ENCODE results near the gene NTSR1. TPM values are rescaled to one million over a fixed set of nuclear protein-coding genes. Genes with fewer than 3 reads are reported as not detected.

NTSR1 gene
- total and polyA plus RNA-seq, 2 experiments from 2014 or later = 0.15 to 1.4 TPM

DNA sequence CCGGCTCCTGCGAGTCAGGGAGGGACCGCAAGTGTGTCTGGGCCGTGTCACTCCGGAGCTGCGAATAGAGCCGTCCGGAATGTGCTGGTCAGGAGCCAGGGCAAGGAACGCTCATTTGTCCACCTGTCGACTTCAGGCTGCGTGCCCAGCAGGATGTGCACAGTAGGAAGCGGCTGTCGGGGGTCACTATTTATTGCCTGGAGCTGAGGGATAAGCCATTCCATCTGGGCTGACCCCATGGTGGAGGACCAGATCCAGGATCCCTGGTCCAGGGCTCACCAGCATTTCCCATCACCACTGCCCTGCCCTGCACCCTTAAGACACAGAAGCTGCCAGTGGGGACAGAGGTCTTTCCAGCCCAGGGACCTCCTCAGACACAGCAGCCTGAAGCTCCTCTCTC is 14.7 kb downstream of the NTSR1 start:
- Mint-ChIP-seq H3K27me3 (ENCODE audit: insufficient read depth, low read depth, poor library complexity) (peaks cover 5% of the 10 kb centered on the region), H3K4me1 (no peaks in the 10 kb centered on the region), H3K4me3 (no peak overlapping the region), H3K36me3 (ENCODE audit: low read depth) (peaks cover 3% of the 10 kb centered on the region; the same call in 2 of the 3 replicates), H3K27ac (no peak overlapping the region), H3K9me3 (peaks cover 27% of the 10 kb centered on the region)
- no peak for ATAC-seq
- H2AFZ ChIP-seq = no peak overlapping the region
- no peaks in the 10 kb centered on the region for H3K9me2 ChIP-seq (ENCODE audit: insufficient read depth)
- no peak overlapping the region for H3K4me2 ChIP-seq
- H3K4me1 ChIP-seq (ENCODE audit: insufficient read depth) = no peaks in the 10 kb centered on the region
- no peaks in the 10 kb centered on the region for H3F3A ChIP-seq (replicated peaks; ENCODE audit: low read depth)
- DNase-seq (ENCODE audit: low spot score) = no peak
- H4K20me1 ChIP-seq (replicated peaks; ENCODE audit: insufficient read depth) = no peaks in the 10 kb centered on the region
- TF ChIP-seq POLR2AphosphoS5 (IDR thresholded peaks at IDR 0.05; ENCODE audit: low read depth) (no peak), STAT1 (IDR thresholded peaks at IDR 0.05; ENCODE audit: unreplicated experiment) (no peak), CREB1 (CRISPR knock-in tag; IDR thresholded peaks at IDR 0.05; ENCODE audit: low read depth) (no peak), ZNF114 (CRISPR knock-in tag; IDR thresholded peaks at IDR 0.05) (no peak), EZH2phosphoT487 (IDR thresholded peaks at IDR 0.05; ENCODE audit: unreplicated experiment) (no peak), EZH2 (IDR thresholded peaks at IDR 0.05; ENCODE audit: low read depth, unreplicated experiment) (no peak), JUNB (IDR thresholded peaks at IDR 0.05; ENCODE audit: unreplicated experiment) (no peak), NANOG (IDR thresholded peaks at IDR 0.05; ENCODE audit: borderline replicate concordance) (no peak)
- TF ChIP-seq, protein P1, sequence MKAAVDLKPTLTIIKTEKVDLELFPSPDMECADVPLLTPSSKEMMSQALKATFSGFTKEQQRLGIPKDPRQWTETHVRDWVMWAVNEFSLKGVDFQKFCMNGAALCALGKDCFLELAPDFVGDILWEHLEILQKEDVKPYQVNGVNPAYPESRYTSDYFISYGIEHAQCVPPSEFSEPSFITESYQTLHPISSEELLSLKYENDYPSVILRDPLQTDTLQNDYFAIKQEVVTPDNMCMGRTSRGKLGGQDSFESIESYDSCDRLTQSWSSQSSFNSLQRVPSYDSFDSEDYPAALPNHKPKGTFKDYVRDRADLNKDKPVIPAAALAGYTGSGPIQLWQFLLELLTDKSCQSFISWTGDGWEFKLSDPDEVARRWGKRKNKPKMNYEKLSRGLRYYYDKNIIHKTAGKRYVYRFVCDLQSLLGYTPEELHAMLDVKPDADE (IDR thresholded peaks at IDR 0.05) = no peak
- TF ChIP-seq, protein P2, sequence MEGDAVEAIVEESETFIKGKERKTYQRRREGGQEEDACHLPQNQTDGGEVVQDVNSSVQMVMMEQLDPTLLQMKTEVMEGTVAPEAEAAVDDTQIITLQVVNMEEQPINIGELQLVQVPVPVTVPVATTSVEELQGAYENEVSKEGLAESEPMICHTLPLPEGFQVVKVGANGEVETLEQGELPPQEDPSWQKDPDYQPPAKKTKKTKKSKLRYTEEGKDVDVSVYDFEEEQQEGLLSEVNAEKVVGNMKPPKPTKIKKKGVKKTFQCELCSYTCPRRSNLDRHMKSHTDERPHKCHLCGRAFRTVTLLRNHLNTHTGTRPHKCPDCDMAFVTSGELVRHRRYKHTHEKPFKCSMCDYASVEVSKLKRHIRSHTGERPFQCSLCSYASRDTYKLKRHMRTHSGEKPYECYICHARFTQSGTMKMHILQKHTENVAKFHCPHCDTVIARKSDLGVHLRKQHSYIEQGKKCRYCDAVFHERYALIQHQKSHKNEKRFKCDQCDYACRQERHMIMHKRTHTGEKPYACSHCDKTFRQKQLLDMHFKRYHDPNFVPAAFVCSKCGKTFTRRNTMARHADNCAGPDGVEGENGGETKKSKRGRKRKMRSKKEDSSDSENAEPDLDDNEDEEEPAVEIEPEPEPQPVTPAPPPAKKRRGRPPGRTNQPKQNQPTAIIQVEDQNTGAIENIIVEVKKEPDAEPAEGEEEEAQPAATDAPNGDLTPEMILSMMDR (conservative IDR thresholded peaks at IDR 0.05; ENCODE audit: low read depth in 2 of 2) = no peak
- H3K27ac ChIP-seq (ENCODE audit: low read depth) = no peak overlapping the region
- 0 out of 2 replicates have a peak, but pooled peaks cover 3% of the 10 kb centered on the region for H3K36me3 ChIP-seq (ENCODE audit: insufficient read depth)
- no peak overlapping the region for H3K4me3 ChIP-seq
- H3K79me2 ChIP-seq (replicated peaks; ENCODE audit: insufficient read depth) = no peaks in the 10 kb centered on the region
- no peaks in the 10 kb centered on the region for H3K27me3 ChIP-seq (ENCODE audit: insufficient read depth)

DNA sequence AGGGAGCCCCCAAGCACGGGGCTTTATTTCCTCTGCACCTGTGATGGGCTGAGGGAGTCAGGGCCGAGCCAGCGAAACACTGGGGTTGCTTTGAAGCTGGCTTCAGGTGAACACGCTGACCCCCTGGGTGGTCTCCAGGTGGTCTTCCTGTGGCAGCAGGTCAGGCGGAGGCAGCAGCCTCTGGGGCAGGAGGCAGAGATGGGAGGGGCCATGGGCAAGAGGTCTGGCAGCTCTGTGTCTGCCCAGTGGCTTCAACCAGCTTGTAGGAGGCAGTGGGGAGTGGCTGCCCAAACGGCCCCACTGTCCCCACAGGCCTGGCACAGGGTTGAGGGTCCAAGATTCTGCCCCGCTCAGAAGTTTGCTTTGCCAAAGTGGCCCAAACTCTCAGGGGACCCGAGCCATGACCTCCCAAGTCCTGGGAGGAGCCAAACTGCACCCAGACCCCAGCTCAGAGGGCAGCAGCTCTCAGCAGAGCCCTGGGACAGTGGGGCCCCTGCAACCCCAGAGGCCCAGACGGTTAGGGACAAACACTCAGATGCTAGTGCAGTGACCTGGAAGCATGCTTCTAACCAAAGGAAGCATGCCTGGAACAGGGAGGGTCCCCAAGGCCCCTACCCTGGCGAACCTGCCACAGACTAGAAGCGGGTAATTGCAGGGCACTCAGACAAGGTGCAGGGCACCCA is 15.3 kb downstream of the NTSR1 start:
- Mint-ChIP-seq H3K4me1 (no peaks in the 10 kb centered on the region), H3K27me3 (ENCODE audit: insufficient read depth, low read depth, poor library complexity) (peaks cover 5% of the 10 kb centered on the region), H3K9me3 (peaks cover 27% of the 10 kb centered on the region), H3K4me3 (no peak overlapping the region), H3K36me3 (ENCODE audit: low read depth) (peaks cover 3% of the 10 kb centered on the region; the same call in 2 of the 3 replicates), H3K27ac (no peak overlapping the region)
- H4K20me1 ChIP-seq (replicated peaks; ENCODE audit: insufficient read depth) = no peaks in the 10 kb centered on the region
- no peak overlapping the region for H3K4me3 ChIP-seq
- no peaks in the 10 kb centered on the region for H3K79me2 ChIP-seq (replicated peaks; ENCODE audit: insufficient read depth)
- no peaks in the 10 kb centered on the region for H3K4me1 ChIP-seq (ENCODE audit: insufficient read depth)
- H3K9me2 ChIP-seq (ENCODE audit: insufficient read depth) = no peaks in the 10 kb centered on the region
- no peaks in the 10 kb centered on the region for H3F3A ChIP-seq (replicated peaks; ENCODE audit: low read depth)
- ATAC-seq (no peak), DNase-seq (ENCODE audit: low spot score) (no peak)
- no peak overlapping the region for H3K4me2 ChIP-seq
- H3K36me3 ChIP-seq (ENCODE audit: insufficient read depth) = 0 out of 2 replicates have a peak, but pooled peaks cover 3% of the 10 kb centered on the region
- H2AFZ ChIP-seq = no peak overlapping the region
- H3K27me3 ChIP-seq (ENCODE audit: insufficient read depth) = no peaks in the 10 kb centered on the region
- H3K27ac ChIP-seq (ENCODE audit: low read depth) = no peak overlapping the region
- TF ChIP-seq EZH2 (IDR thresholded peaks at IDR 0.05; ENCODE audit: low read depth, unreplicated experiment) = no peak
- TF ChIP-seq, protein P1 (IDR thresholded peaks at IDR 0.05) = no peak
- no peak for TF ChIP-seq ZNF331 (CRISPR knock-in tag; IDR thresholded peaks at IDR 0.05; ENCODE audit: low read depth)
- no peak for TF ChIP-seq JUNB (IDR thresholded peaks at IDR 0.05; ENCODE audit: unreplicated experiment)

Measured in GM23338 (cell line).